Cardiac fibroblast (primary cell): Measurements from ENCODE around the gene TIMM10.

Source experiments
- DNase-seq, 2 donors: peaks; one replicate each; pipeline versions ENCODE4 v3.0.0 to v3.0.0-alpha.2; 2010; ENCODE audit warnings: low read depth in 2 of 2
- H3K4me3 ChIP-seq, 2 donors: replicated peaks in 1 of 2; 1 replicate in 1 of 2; 2 replicates in 1 of 2; pipeline ENCODE4 v1.5.1; 2011; ENCODE audit warnings: low read depth in 2 of 2, low read length in 2 of 2, mild to moderate bottlenecking in 2 of 2, moderate library complexity in 1 of 2
- TF ChIP-seq, protein P1 (sequence below): IDR thresholded peaks from one replicate; pipeline ENCODE4 v1.5.1; 2011; ENCODE audit warnings: low read depth, mild to moderate bottlenecking, low read length, inconsistent platforms

The TIMM10 gene

DNA sequence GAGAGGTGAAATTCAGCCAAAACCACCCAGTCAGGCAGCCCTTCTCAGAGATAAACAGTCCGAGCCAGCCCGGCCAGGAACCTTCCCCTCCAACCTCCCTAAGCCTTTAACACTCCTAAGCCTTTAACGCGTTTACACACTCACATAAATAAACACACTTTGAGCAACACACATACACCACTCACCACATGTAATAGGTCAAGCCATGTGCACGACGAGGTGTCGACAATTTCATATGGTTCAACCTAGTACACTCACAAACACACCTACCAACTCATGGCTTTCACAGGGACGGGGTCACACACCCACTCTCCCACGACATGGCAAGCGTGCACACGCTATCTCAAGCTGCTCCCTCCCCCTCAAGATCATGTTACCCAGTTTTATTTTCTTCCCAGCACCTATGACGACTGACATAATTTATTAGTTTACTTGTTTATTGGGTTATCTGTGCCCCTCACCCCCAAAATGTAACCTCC, 30.5 kb downstream of the TIMM10 start:
- no peak for DNase-seq
- TF ChIP-seq, protein P1, sequence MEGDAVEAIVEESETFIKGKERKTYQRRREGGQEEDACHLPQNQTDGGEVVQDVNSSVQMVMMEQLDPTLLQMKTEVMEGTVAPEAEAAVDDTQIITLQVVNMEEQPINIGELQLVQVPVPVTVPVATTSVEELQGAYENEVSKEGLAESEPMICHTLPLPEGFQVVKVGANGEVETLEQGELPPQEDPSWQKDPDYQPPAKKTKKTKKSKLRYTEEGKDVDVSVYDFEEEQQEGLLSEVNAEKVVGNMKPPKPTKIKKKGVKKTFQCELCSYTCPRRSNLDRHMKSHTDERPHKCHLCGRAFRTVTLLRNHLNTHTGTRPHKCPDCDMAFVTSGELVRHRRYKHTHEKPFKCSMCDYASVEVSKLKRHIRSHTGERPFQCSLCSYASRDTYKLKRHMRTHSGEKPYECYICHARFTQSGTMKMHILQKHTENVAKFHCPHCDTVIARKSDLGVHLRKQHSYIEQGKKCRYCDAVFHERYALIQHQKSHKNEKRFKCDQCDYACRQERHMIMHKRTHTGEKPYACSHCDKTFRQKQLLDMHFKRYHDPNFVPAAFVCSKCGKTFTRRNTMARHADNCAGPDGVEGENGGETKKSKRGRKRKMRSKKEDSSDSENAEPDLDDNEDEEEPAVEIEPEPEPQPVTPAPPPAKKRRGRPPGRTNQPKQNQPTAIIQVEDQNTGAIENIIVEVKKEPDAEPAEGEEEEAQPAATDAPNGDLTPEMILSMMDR = no peak
- peak overlapping the region in 1 of 2 donors; percentile 43 for H3K4me3 ChIP-seq

DNA sequence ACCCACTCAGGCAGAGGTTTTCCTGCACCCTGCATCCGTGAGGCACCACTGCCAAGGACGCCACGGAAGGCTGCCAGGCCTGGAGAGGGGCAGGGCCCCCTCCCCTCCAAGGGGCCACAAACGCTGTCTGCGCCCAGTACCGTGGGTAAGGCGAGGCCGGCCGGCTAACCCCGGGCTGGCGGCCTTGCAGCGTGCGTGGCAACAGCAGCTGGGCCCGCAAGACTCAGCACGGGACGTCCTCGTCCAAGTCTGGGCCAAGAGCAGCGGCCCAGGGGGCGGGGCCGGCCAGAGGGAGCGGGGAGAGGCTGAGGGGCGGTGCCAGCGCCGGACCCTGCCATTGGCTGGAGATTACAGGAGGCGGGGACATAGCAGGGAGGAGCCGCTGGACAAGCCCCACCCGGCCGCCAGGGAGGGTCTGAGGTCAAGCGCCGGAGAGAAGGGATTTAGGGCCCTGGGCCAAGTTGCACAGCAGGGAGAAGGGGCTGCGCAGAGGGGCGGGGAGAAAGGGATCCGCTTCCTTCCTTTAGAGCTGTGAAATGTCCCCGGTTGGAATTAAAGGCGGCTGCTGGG, 31.1 kb downstream of the TIMM10 start:
- peak; percentile 87 to 98 for DNase-seq
- TF ChIP-seq, protein P1 = no peak
- peak overlapping the region; percentile 13 to 43 for H3K4me3 ChIP-seq

DNA sequence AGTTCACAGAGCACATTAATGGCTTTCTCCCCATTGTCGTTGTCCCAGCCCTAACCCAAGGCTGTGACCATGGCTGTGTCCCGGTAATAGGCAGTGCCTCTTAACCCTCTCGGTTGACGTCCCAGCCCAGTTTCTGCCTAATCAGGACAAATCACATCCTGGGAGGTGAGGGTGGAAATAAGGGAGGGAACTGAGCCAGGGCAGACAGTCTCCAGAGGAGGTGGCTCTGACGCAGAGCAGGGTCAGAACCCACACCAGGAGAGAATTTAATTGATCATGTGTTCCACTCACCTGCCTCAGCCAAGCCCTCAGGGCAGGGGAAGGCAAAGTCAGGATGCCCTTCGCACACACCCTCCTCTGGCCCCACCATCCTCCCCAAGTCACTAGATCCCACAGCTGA, 32.0 kb downstream of the TIMM10 start:
- no peak overlapping the region for H3K4me3 ChIP-seq
- no peak for DNase-seq
- TF ChIP-seq, protein P1 = no peak

DNA sequence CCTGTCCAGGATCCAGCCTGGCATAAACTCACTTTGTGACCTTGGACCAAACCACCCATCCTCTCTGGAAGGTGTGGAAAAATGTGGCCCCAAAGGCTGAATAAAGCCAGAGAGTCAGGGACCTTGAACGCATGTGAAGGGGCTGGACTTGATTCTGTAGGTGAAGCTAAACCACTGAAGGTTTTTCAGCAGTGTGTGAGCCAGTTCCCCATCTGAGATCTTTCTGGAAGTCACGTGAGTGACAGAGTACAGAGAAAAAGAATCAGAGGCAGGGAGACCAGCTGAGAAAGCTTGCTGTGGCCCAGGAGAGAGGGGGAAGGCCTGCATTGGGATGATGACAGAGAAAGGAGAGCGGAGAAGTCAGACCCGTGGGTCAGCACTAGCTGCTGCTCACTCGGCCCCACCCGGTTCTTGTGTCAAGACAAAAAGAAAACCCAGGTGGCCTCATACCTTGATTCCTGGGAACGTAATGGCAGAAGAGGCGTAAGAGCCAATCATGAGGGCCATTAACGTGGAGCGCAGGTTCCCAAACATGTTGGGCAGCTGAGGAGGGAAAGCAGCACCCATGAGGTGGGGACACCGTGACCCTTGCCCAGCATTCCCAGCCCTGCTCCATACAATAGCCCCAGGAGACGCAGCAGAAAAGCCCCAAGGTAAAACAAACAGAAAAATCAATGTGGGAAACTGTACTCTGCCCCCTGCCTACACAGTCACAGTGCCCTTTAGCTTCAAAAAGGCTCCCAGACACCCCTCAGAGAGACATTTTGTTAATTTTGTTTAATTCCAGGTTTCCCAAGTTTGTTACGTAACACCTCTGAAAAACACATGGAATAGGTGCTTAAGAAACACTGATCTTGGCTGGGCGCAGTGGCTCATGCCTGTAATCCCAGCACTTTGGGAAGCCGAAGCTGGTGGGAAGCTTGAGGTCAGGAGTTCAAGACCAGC, 33.0 kb downstream of the TIMM10 start:
- no peak for DNase-seq
- no peak overlapping the region for H3K4me3 ChIP-seq
- TF ChIP-seq, protein P1 = no peak

DNA sequence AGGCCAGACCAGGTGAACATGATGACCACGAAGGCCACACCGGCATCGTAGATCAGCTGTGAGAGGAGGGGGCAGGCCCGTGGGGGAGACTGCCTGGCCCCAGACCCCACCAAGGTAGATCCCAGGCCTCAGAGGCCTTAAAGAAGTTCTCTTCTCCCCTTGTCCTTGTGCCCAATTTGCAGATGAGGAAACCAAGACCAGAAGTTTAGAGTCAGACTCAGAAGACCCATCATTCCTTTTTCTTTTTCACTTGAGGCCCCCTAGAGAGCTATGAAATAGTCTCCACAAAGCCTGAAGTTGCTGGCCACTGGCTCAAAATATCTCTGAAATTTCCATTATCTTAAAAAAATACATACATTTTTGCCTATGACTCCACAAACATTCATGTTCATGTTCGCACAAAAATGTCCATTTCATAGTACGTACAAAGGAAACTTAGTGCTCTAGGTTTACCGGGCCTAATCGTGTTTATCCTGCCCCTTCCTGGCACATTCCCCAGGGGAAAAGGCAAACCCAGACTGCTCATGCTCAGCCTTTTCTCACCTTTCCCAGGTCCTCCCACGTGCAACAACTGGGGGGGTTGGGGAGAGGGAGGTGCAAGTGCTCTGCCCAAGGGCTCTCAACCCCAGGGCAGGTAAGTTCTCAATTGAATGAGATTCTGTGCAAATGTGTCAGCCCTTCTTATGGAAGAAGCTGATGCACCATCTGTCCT, 34.3 kb downstream of the TIMM10 start:
- TF ChIP-seq, protein P1 = no peak
- DNase-seq = no peak
- H3K4me3 ChIP-seq = no peak overlapping the region
